HG03066 (cell line): ENCODE measurements around the gene UTS2R.

Experiments used
- ATAC-seq: cut with Tn5 transposase; IDR thresholded peaks from one replicate; pipeline ENCODE4 v1.9.1; 2021; ENCODE audit warnings: low read depth; ENCODE audit not compliant: unreplicated experiment

The UTS2R gene

DNA sequence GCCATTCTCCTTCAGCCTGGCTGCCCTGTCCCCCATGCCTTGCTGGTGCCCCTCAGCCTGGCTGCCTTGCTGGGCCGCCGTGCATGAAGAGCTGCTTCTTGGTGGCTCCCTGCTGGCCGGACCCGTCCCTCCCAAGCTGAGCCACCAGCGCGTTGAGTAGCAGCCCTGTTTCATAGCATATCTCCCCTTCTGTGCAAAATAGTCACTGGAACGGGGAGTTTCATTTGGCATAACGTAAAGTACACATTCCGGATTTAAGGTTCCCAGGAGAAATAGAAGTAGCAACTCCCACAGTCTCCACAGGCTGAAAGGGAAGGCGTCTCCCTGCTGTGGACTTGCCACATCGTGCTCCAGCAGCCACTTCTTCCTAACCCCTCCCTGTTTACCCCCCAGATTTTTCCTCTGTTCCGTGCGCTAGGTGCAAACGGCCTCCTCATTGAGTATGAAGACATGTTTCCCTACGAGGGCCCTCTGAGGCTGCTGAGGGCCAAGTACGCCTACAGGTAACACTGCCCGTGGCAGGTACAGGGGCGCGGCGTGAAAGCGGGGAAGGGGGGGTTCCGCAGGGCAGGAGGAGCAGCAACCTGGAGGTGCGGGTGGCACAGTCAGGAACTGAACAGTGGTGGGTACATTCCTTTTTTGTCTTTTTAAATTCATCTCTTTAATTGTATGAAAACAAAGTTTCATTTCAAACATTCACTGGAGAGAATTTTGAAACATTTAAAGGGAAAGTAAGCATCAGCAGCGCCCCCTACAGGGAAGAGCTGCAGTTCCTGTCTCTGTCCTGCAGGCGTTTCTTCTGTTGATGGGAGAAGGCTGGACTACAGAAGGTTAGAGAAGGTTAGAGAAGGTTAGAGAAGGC is 52.7 kb downstream of the UTS2R start:
- ATAC-seq: no peak

DNA sequence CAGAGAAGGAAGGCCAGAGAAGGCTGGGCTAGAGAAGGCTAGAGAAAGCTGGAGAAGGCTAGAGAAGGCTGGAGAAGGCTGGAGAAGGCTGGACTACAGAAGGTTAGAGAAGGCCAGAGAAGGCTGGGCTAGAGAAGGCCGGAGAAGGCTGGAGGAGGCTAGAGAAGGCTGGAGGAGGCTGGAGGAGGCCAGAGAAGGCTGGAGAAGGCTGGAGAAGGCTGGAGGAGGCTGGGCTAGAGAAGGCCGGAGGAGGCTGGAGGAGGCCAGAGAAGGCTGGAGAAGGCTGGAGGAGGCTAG is 53.2 kb downstream of the UTS2R start:
- ATAC-seq: no peak
